H9 (cell line): ENCODE data around the gene TSPAN3. TPM values are rescaled to one million over a fixed set of nuclear protein-coding genes. Genes with fewer than 3 reads are reported as not detected.

Source experiments
- DNase-seq: peaks from one replicate; pipeline ENCODE4 v3.0.0-alpha.2; 2017
- H2AFZ ChIP-seq: one replicate; pipeline ENCODE4 v1.6.1; 2013; ENCODE audit warnings: mild to moderate bottlenecking, low read length, control low read depth, moderate library complexity
- H2AK5ac ChIP-seq: 2 replicates; pipeline ENCODE4 v1.6.1; 2013; ENCODE audit warnings: low read length, control low read depth, mixed read lengths; ENCODE audit not compliant: insufficient read length
- H2BK120ac ChIP-seq: one replicate; pipeline ENCODE4 v1.6.1; 2013; ENCODE audit warnings: low read depth, mild to moderate bottlenecking, low read length, control low read depth, inconsistent platforms; ENCODE audit not compliant: poor library complexity, severe bottlenecking
- H2BK12ac ChIP-seq: 2 replicates; pipeline ENCODE4 v1.6.1; 2013; ENCODE audit warnings: low read length, control low read depth, mixed read lengths, low read depth; ENCODE audit not compliant: insufficient read length
- H2BK15ac ChIP-seq: 2 replicates; pipeline ENCODE4 v1.6.1; 2013; ENCODE audit warnings: low read depth, low read length, control low read depth
- H2BK20ac ChIP-seq: one replicate; pipeline ENCODE4 v1.6.1; 2013; ENCODE audit warnings: low read depth, mild to moderate bottlenecking, low read length, control low read depth, inconsistent platforms; ENCODE audit not compliant: poor library complexity, severe bottlenecking
- H2BK5ac ChIP-seq: 2 replicates; pipeline ENCODE4 v1.6.1; 2013; ENCODE audit warnings: low read length, control low read depth, mixed read lengths; ENCODE audit not compliant: insufficient read length
- H3K14ac ChIP-seq: 2 replicates; pipeline ENCODE4 v1.6.1; 2013; ENCODE audit warnings: low read length, control low read depth; ENCODE audit not compliant: insufficient read depth
- H3K18ac ChIP-seq: 2 replicates; pipeline ENCODE4 v1.6.1; 2013; ENCODE audit warnings: low read depth, mild to moderate bottlenecking, mixed read lengths, low read length, control low read depth; ENCODE audit not compliant: insufficient read length
- H3K23ac ChIP-seq: 2 replicates; pipeline ENCODE4 v1.6.1; 2013; ENCODE audit warnings: low read length, control low read depth, mixed read lengths, low read depth; ENCODE audit not compliant: insufficient read length
- H3K23me2 ChIP-seq: 2 replicates; pipeline ENCODE4 v1.6.1; 2013; ENCODE audit warnings: low read depth, mild to moderate bottlenecking, mixed read lengths, low read length, control low read depth; ENCODE audit not compliant: insufficient read length, poor library complexity, severe bottlenecking
- H3K27ac ChIP-seq: 2 replicates; pipeline ENCODE4 v1.5.1; 2013; ENCODE audit warnings: low read length, control low read depth, mixed read lengths, low read depth; ENCODE audit not compliant: insufficient read length
- H3K27me3 ChIP-seq: 2 replicates; pipeline ENCODE4 v1.6.1; 2013; ENCODE audit warnings: low read length, control low read depth, inconsistent platforms; ENCODE audit not compliant: insufficient read depth
- H3K4ac ChIP-seq: 2 replicates; pipeline ENCODE4 v1.6.1; 2013; ENCODE audit warnings: low read depth, mild to moderate bottlenecking, control low read depth, inconsistent platforms, low read length, moderate library complexity
- H3K4me1 ChIP-seq: 2 replicates; pipeline ENCODE4 v1.6.1; 2013; ENCODE audit warnings: low read length, control low read depth, inconsistent platforms; ENCODE audit not compliant: insufficient read depth
- H3K4me2 ChIP-seq: 2 replicates; pipeline ENCODE4 v1.6.1; 2013; ENCODE audit warnings: low read length, control low read depth, mixed read lengths; ENCODE audit not compliant: insufficient read length, insufficient read depth
- H3K56ac ChIP-seq: 2 replicates; pipeline ENCODE4 v1.6.1; 2013; ENCODE audit warnings: low read depth, mild to moderate bottlenecking, mixed read lengths, low read length, control low read depth; ENCODE audit not compliant: insufficient read length
- H3K79me1 ChIP-seq: 2 replicates; pipeline ENCODE4 v1.6.1; 2013; ENCODE audit warnings: low read depth, mild to moderate bottlenecking, moderate library complexity, low read length, control low read depth, inconsistent platforms; ENCODE audit not compliant: insufficient read depth, poor library complexity, severe bottlenecking
- H3K79me2 ChIP-seq: 2 replicates; pipeline ENCODE4 v1.6.1; 2013; ENCODE audit warnings: low read length, control low read depth, inconsistent platforms; ENCODE audit not compliant: insufficient read depth
- H3K9ac ChIP-seq: 2 replicates; pipeline ENCODE4 v1.6.1; 2013; ENCODE audit warnings: low read length, control low read depth, mixed read lengths; ENCODE audit not compliant: insufficient read length; ENCODE audit errors: extremely low read depth
- H3K9me3 ChIP-seq: one replicate; pipeline ENCODE4 v1.6.1; 2013; ENCODE audit warnings: low read depth, low read length, inconsistent platforms; ENCODE audit not compliant: control insufficient read depth
- H3T11ph ChIP-seq: one replicate; pipeline ENCODE4 v1.6.1; 2013; ENCODE audit warnings: mild to moderate bottlenecking, low read length, control low read depth, inconsistent platforms
- H4K20me1 ChIP-seq: one replicate; pipeline ENCODE4 v1.6.1; 2013; ENCODE audit not compliant: control insufficient read depth, insufficient read length, insufficient read depth
- H4K5ac ChIP-seq: 2 replicates; pipeline ENCODE4 v1.6.1; 2013; ENCODE audit warnings: low read depth, mild to moderate bottlenecking, mixed read lengths, low read length, control low read depth; ENCODE audit not compliant: insufficient read length
- H4K8ac ChIP-seq: replicated peaks from 2 replicates; pipeline ENCODE4 v1.6.1; 2013; ENCODE audit warnings: low read length, control low read depth, mixed read lengths, low read depth; ENCODE audit not compliant: insufficient read length
- H4K91ac ChIP-seq: 2 replicates; pipeline ENCODE4 v1.6.1; 2013; ENCODE audit warnings: low read depth, mild to moderate bottlenecking, moderate library complexity, mixed read lengths, low read length, control low read depth; ENCODE audit not compliant: insufficient read length
- H3K27ac Mint-ChIP-seq, 3 experiments: 2 replicates in 2 of 3; 3 replicates in 1 of 3; pipeline ENCODE4 v1.8.0; 2020 to 2021; ENCODE audit warnings: mixed read lengths in 3 of 3, mild to moderate bottlenecking in 1 of 3, moderate library complexity in 1 of 3
- H3K27me3 Mint-ChIP-seq: 2 replicates; pipeline ENCODE4 v1.8.0; 2021; ENCODE audit warnings: low read depth, mild to moderate bottlenecking, moderate library complexity, mixed read lengths
- H3K36me3 Mint-ChIP-seq, 3 experiments: 2 replicates in 2 of 3; 3 replicates in 1 of 3; pipeline ENCODE4 v1.8.0; 2020 to 2021; ENCODE audit warnings: low read depth in 3 of 3, mixed read lengths in 3 of 3; ENCODE audit not compliant: insufficient read depth in 1 of 3
- H3K4me1 Mint-ChIP-seq, 2 experiments: 2 replicates each; pipeline ENCODE4 v1.8.0; 2020; ENCODE audit warnings: mixed read lengths in 2 of 2
- H3K4me3 Mint-ChIP-seq, 2 experiments: 2 replicates in 1 of 2; 3 replicates in 1 of 2; pipeline ENCODE4 v1.8.0; 2020 to 2021; ENCODE audit warnings: mild to moderate bottlenecking in 2 of 2, mixed read lengths in 2 of 2, moderate library complexity in 1 of 2
- H3K9me3 Mint-ChIP-seq, 2 experiments: 2 replicates in 1 of 2; 3 replicates in 1 of 2; pipeline ENCODE4 v1.8.0; 2020; ENCODE audit warnings: mild to moderate bottlenecking in 2 of 2, mixed read lengths in 2 of 2, moderate library complexity in 1 of 2
- CTCF ChIP-seq: fragments of 200-600 bp; sonication (generic); conservative IDR thresholded peaks from 3 replicates; pipeline ENCODE4 v1.8.0; 2021; ENCODE audit warnings: antibody characterized with exemption, mild to moderate bottlenecking
- WGBS: extraction: QIAGEN DNeasy Blood & Tissue Kit; methylation state at CpG from one replicate; pipeline ENCODE4 v1.1.7; 2013; ENCODE audit warnings: missing lambda C conversion rate, low lambda C conversion rate, mixed read lengths; ENCODE audit not compliant: insufficient read length; ENCODE audit errors: extremely low coverage; 5-methylcytosine and 5-hydroxymethylcytosine counted together
- total RNA-seq: library from RNA; stranded (reverse); gene quantifications from 2 replicates; pipeline ENCODE4 v1.2.1, GENCODE V29; 2021

Gene TSPAN3
- total RNA-seq, 1 experiment from 2014 or later = 117 TPM

DNA sequence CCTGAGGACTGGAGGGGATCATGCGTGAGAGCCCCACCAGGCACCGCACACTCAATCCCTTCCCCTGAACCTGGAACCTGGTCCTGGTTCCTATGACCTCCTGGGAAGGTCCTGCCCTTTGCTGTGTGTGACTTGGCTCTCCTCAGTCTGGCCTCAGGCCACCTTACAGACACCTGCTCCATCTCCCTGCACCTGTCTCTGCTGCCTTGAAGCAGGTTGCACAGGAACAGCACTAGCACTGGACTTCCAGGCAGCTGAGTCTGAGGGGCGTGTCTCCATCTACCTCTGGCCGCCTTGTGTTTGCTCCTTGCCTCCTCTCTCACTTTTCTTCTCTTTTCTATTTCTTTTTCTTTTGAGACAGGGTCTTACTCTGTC, 60.6 kb downstream of the TSPAN3 start:
- no peaks in the 10 kb centered on the region for H3K79me1 ChIP-seq
- H3K14ac ChIP-seq = no peak overlapping the region
- no peak overlapping the region for H2BK12ac ChIP-seq
- no peak overlapping the region for H2BK120ac ChIP-seq
- no peak overlapping the region for H4K8ac ChIP-seq
- no peaks in the 10 kb centered on the region for H3K9me3 ChIP-seq
- H3K79me2 ChIP-seq = no peaks in the 10 kb centered on the region
- no peak overlapping the region for H3K23ac ChIP-seq
- WGBS = no CpG with 5 or more reads among the region's 4 CpGs
- no peaks in the 10 kb centered on the region for H3K27me3 ChIP-seq
- no peak overlapping the region for H2BK5ac ChIP-seq
- TF ChIP-seq CTCF = no peak
- H2BK20ac ChIP-seq = no peak overlapping the region
- Mint-ChIP-seq H3K4me3 (no peak overlapping the region), H3K36me3 (no peaks in the 10 kb centered on the region), H3K4me1 (0 out of 4 replicates have a peak, but pooled peaks cover 0 to 4% of the 10 kb centered on the region in 2 experiments), H3K27ac (no peak overlapping the region; a peak in 1 of 7 replicates), H3K27me3 (no peaks in the 10 kb centered on the region; the same call in 1 of the 2 replicates), H3K9me3 (no peaks in the 10 kb centered on the region)
- H3T11ph ChIP-seq = no peak overlapping the region
- no peaks in the 10 kb centered on the region for H4K20me1 ChIP-seq
- H4K91ac ChIP-seq = no peak overlapping the region
- no peak overlapping the region for H2AFZ ChIP-seq
- no peak overlapping the region for H2BK15ac ChIP-seq
- H3K9ac ChIP-seq = no peak overlapping the region
- H2AK5ac ChIP-seq = no peak overlapping the region
- H3K27ac ChIP-seq = no peak overlapping the region
- H4K5ac ChIP-seq = no peak overlapping the region
- no peak overlapping the region for H3K4me2 ChIP-seq
- no peak overlapping the region for H3K56ac ChIP-seq
- DNase-seq = no peak
- no peaks in the 10 kb centered on the region for H3K4me1 ChIP-seq
- no peak overlapping the region for H3K4ac ChIP-seq
- no peak overlapping the region for H3K18ac ChIP-seq
- H3K23me2 ChIP-seq = no peaks in the 10 kb centered on the region
